GM21619 (cell line): ENCODE results near the gene UTS2R.

Experiments
- ATAC-seq: cut with Tn5 transposase; IDR thresholded peaks from one replicate; pipeline ENCODE4 v1.9.1; 2021; ENCODE audit not compliant: unreplicated experiment

Gene UTS2R

GRCh38 chr17:82388223-82388921 lies 16.8 kb downstream of the UTS2R start:
- ATAC-seq, result no peak

- no peak for ATAC-seq
Measured at GRCh38 chr17:82388922-82389283, 17.3 kb downstream of the UTS2R start.

GRCh38 chr17:82389379-82389778 lies 17.8 kb downstream of the UTS2R start:
- no peak for ATAC-seq

GRCh38 chr17:82390015-82390859 lies 18.7 kb downstream of the UTS2R start:
- no peak for ATAC-seq

GRCh38 chr17:82390860-82391435 lies 19.4 kb downstream of the UTS2R start:
- ATAC-seq, result no peak

- no peak for ATAC-seq
Measured at GRCh38 chr17:82391496-82392066, 20.0 kb downstream of the UTS2R start.

GRCh38 chr17:82392209-82392920 lies 20.8 kb downstream of the UTS2R start:
- ATAC-seq, result no peak

GRCh38 chr17:82392941-82393340 lies 21.4 kb downstream of the UTS2R start:
- no peak for ATAC-seq

GRCh38 chr17:82394278-82394677 lies 22.7 kb downstream of the UTS2R start:
- ATAC-seq, result no peak

GRCh38 chr17:82396601-82397435 lies 25.3 kb downstream of the UTS2R start:
- no peak for ATAC-seq

GRCh38 chr17:82397449-82398335 lies 26.1 kb downstream of the UTS2R start:
- ATAC-seq, result no peak

- ATAC-seq, result no peak
Measured at GRCh38 chr17:82399041-82399441, 27.5 kb downstream of the UTS2R start.

GRCh38 chr17:82399601-82400101 lies 28.1 kb downstream of the UTS2R start:
- ATAC-seq, result no peak

GRCh38 chr17:82400206-82400605 lies 28.6 kb downstream of the UTS2R start:
- ATAC-seq, result no peak

GRCh38 chr17:82400830-82401229 lies 29.3 kb downstream of the UTS2R start:
- peak; percentile 57 for ATAC-seq

GRCh38 chr17:82402865-82403264 lies 31.3 kb downstream of the UTS2R start:
- peak; percentile 76 for ATAC-seq

GRCh38 chr17:82403662-82404660 lies 32.4 kb downstream of the UTS2R start:
- ATAC-seq, result no peak

GRCh38 chr17:82405051-82405450 lies 33.5 kb downstream of the UTS2R start:
- no peak for ATAC-seq
